Erythroblast (primary cell): Measurements from ENCODE around the gene SCARF2.

Experiments
- GATA1 ChIP-seq: IDR thresholded peaks from 2 replicates; pipeline ENCODE4 v1.6.1; 2011; ENCODE audit warnings: low read depth, mild to moderate bottlenecking, control low read depth, low read length, moderate library complexity
- POLR2A ChIP-seq: IDR thresholded peaks from 2 replicates; pipeline ENCODE4 v1.6.1; 2011; ENCODE audit warnings: mild to moderate bottlenecking, low read length

- no peak for TF ChIP-seq POLR2A
- no peak for TF ChIP-seq GATA1
Observed at GRCh38 chr22:20395907-20396287, 41.7 kb downstream of the SCARF2 start.
